ENCODE measurements around the gene GALC. TPM values are rescaled to one million over a fixed set of nuclear protein-coding genes. Genes with fewer than 3 reads are reported as not detected.

The GALC gene
- total RNA-seq, 1 experiment from 2014 or later, result 10.7 TPM

- Mint-ChIP-seq H3K27ac (no peak overlapping the region; the same call in 1 of the 2 replicates), H3K36me3 (no peaks in the 10 kb centered on the region), H3K27me3 (ENCODE audit: low read depth) (no peaks in the 10 kb centered on the region; the same call in 1 of the 2 replicates), H3K4me1 (peaks cover 29% of the 10 kb centered on the region), H3K9me3 (no peaks in the 10 kb centered on the region), H3K4me3 (no peak overlapping the region)
- DNase-seq (ENCODE audit: low spot score) (no peak), ATAC-seq (no peak)
- TF ChIP-seq PREB (CRISPR knock-in tag; IDR thresholded peaks at IDR 0.05; ENCODE audit: borderline replicate concordance) (no peak), ZNF671 (CRISPR knock-in tag; IDR thresholded peaks at IDR 0.05) (no peak), CTCF (IDR thresholded peaks at IDR 0.05) (no peak), ERG (CRISPR knock-in tag; IDR thresholded peaks at IDR 0.05) (no peak), FOXJ3 (CRISPR knock-in tag; IDR thresholded peaks at IDR 0.05; ENCODE audit: borderline replicate concordance) (no peak), NFE2L1 (CRISPR knock-in tag; IDR thresholded peaks at IDR 0.05) (no peak), E2F5 (CRISPR knock-in tag; IDR thresholded peaks at IDR 0.05) (no peak), SMAD4 (CRISPR knock-in tag; IDR thresholded peaks at IDR 0.05) (no peak), NFATC4 (CRISPR knock-in tag; IDR thresholded peaks at IDR 0.05) (no peak), ARID4B (CRISPR knock-in tag; IDR thresholded peaks at IDR 0.05; ENCODE audit: borderline replicate concordance) (no peak)
- CTCF ChIA-PET, result interaction anchor here (1.0 kb wide), 1 partner anchor 179 kb away, joined by 3 read pairs; no protein-coding TSS in a partner anchor
- POLR2A ChIA-PET, result interaction anchor here (0.6 kb wide), 1 partner anchor 13 kb away, joined by 3 read pairs; no protein-coding TSS in a partner anchor
Measured at GRCh38 chr14:87989221-87989955, 3.6 kb downstream of the GALC start.

GRCh38 chr14:87979689-87980088, 13.3 kb downstream of the GALC start:
- Mint-ChIP-seq H3K4me3 (no peak overlapping the region), H3K9me3 (peaks cover 4% of the 10 kb centered on the region), H3K4me1 (no peaks in the 10 kb centered on the region), H3K27me3 (ENCODE audit: low read depth) (no peaks in the 10 kb centered on the region), H3K27ac (no peak overlapping the region), H3K36me3 (peaks cover 4% of the 10 kb centered on the region; the same call in 1 of the 2 replicates)
- no peak for ATAC-seq
- ChIA-PET CTCF (no interaction called here), POLR2A (no interaction called here)
- DNase-seq (ENCODE audit: low spot score), result no peak
- TF ChIP-seq PRDM15 (CRISPR knock-in tag; IDR thresholded peaks at IDR 0.05) (no peak), SP1 (CRISPR knock-in tag; conservative IDR thresholded peaks at IDR 0.05) (no peak), NFATC4 (CRISPR knock-in tag; IDR thresholded peaks at IDR 0.05) (no peak), ZNF423 (CRISPR knock-in tag; IDR thresholded peaks at IDR 0.05) (no peak), GTF2I (CRISPR knock-in tag; conservative IDR thresholded peaks at IDR 0.05) (no peak), CTCF (IDR thresholded peaks at IDR 0.05) (no peak), NFYB (CRISPR knock-in tag; conservative IDR thresholded peaks at IDR 0.05; ENCODE audit: low read depth) (no peak), GABPB1 (CRISPR knock-in tag; IDR thresholded peaks at IDR 0.05) (no peak)

Measured in WTC11 (cell line).